ENCODE results near the gene INPP4B.

The INPP4B gene

DNA sequence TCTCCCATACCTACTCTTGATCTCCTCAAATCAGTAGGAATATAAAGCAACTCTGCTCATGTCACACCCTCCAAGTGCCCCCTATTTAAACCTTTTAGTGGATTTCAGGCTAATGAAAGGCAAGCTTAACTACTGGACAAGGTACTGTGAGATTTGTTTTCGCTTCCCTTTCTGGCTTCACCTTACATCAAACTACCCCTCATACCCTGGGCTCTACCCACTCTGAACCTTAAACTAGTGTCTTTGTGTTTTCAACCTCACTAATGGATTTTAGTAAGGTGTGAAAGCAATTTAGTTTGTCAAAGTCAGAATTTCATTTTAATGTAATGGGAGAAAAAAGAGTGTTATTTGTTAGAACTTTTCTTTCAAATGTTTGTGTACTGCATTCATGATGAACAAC, 291.7 kb downstream of the INPP4B start:
- no peaks in the 10 kb centered on the region for H3K27me3 ChIP-seq (ENCODE audit: insufficient read depth, low read length)
- H3K79me2 ChIP-seq (ENCODE audit: insufficient read depth, low read length), result no peaks in the 10 kb centered on the region
- no peak overlapping the region for H3K4me3 ChIP-seq (ENCODE audit: low read depth, low read length, poor library complexity, severe bottlenecking)
- TF ChIP-seq EZH2 (IDR thresholded peaks at IDR 0.05; ENCODE audit: borderline replicate concordance, low read length), result no peak
- TF ChIP-seq, protein P1, sequence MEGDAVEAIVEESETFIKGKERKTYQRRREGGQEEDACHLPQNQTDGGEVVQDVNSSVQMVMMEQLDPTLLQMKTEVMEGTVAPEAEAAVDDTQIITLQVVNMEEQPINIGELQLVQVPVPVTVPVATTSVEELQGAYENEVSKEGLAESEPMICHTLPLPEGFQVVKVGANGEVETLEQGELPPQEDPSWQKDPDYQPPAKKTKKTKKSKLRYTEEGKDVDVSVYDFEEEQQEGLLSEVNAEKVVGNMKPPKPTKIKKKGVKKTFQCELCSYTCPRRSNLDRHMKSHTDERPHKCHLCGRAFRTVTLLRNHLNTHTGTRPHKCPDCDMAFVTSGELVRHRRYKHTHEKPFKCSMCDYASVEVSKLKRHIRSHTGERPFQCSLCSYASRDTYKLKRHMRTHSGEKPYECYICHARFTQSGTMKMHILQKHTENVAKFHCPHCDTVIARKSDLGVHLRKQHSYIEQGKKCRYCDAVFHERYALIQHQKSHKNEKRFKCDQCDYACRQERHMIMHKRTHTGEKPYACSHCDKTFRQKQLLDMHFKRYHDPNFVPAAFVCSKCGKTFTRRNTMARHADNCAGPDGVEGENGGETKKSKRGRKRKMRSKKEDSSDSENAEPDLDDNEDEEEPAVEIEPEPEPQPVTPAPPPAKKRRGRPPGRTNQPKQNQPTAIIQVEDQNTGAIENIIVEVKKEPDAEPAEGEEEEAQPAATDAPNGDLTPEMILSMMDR (IDR thresholded peaks at IDR 0.05; ENCODE audit: low read length), result no peak
- H3F3A ChIP-seq (ENCODE audit: insufficient read depth, low read length), result no peaks in the 10 kb centered on the region
- no peak overlapping the region for H2AFZ ChIP-seq (ENCODE audit: low read length)
- no peaks in the 10 kb centered on the region for H3K36me3 ChIP-seq (ENCODE audit: insufficient read depth, low read length)
- no peak overlapping the region for H3K9ac ChIP-seq (ENCODE audit: low read length)
- no peaks in the 10 kb centered on the region for H3K4me1 ChIP-seq (ENCODE audit: insufficient read depth, low read length, severe bottlenecking)
- H3K4me2 ChIP-seq (ENCODE audit: low read length), result no peak overlapping the region
- H3K9me3 ChIP-seq (ENCODE audit: low read length), result no peaks in the 10 kb centered on the region
- H4K20me1 ChIP-seq (ENCODE audit: insufficient read depth, low read length), result no peaks in the 10 kb centered on the region
- H3K9me2 ChIP-seq (ENCODE audit: low read depth, low read length), result no peaks in the 10 kb centered on the region
- H3K27ac ChIP-seq (ENCODE audit: low read depth, low read length, poor library complexity, severe bottlenecking), result no peak overlapping the region

DNA sequence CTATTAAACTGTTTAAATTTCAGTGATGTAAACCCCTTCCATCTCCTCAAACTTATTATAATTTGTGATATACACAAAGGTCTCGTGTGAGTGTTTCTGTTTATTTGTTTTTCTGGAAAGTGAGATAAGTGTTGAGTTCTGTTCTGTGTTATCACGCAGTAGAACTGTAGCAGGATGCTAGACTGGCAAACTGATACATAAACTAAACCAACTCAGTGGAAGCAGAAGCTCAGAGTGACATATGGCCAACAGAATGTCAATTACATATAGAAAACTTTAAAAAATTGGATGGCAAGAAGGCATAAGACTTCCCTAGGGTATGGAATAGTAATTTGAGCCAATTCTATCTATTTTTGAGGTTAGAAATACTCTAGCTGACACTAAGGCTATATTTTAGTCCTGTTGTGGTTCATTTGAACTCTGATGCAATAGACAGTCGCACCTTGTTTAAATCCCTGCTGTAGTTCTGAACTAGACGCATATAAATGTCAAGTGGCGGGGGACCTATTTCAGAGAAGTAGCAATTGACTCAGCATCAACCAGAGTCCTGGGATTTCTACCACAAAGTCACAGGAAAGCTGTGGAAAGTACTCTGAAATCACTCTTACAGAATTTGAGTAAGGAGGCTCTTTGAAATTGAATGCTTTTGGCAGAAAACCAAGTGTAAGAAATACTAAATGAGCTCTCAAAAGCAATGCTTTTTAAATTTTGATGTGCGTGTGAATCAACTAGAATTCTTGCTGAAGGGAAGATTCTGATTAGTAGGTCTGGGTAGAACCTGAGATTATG, 294.4 kb downstream of the INPP4B start:
- no peak overlapping the region for H3K4me2 ChIP-seq (ENCODE audit: low read length)
- no peak overlapping the region for H3K27ac ChIP-seq (ENCODE audit: low read depth, low read length, poor library complexity, severe bottlenecking)
- H2AFZ ChIP-seq (ENCODE audit: low read length), result no peak overlapping the region

DNA sequence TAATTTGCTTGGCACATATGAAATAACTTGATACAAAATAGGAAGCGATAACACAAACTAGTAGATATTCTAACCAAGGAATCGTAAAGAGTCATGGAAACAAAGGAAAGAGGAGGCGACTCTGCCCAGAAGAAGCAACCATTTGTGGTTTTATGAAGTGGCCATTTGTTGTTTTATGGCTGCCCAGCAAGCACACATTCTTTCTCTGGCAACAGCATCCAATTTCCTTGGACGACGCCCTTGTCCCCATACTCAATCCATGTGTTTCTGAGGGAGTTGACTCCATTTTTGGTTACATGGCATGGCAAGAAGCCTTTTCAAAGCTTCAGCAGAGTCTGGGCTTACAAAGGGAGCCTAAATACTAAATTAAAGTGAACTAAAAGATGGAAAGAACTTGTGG, 295.1 kb downstream of the INPP4B start:
- Histone ChIP-seq H2AFZ (ENCODE audit: low read length) (no peak overlapping the region), H3K9me3 (ENCODE audit: low read length) (no peaks in the 10 kb centered on the region), H3K4me3 (ENCODE audit: low read depth, low read length, poor library complexity, severe bottlenecking) (no peak overlapping the region), H3K4me1 (ENCODE audit: insufficient read depth, low read length, severe bottlenecking) (no peaks in the 10 kb centered on the region), H3K79me2 (ENCODE audit: insufficient read depth, low read length) (no peaks in the 10 kb centered on the region), H3F3A (ENCODE audit: insufficient read depth, low read length) (no peaks in the 10 kb centered on the region), H3K9me2 (ENCODE audit: low read depth, low read length) (no peaks in the 10 kb centered on the region), H3K27ac (ENCODE audit: low read depth, low read length, poor library complexity, severe bottlenecking) (no peak overlapping the region), H3K36me3 (ENCODE audit: insufficient read depth, low read length) (no peaks in the 10 kb centered on the region), H4K20me1 (ENCODE audit: insufficient read depth, low read length) (no peaks in the 10 kb centered on the region), H3K27me3 (ENCODE audit: insufficient read depth, low read length) (no peaks in the 10 kb centered on the region), H3K9ac (ENCODE audit: low read length) (no peak overlapping the region), H3K4me2 (ENCODE audit: low read length) (no peak overlapping the region)
- TF ChIP-seq, protein P1 (IDR thresholded peaks at IDR 0.05; ENCODE audit: low read length), result no peak
- TF ChIP-seq EZH2 (IDR thresholded peaks at IDR 0.05; ENCODE audit: borderline replicate concordance, low read length), result no peak

More for the DNA sequence above, 294.4 kb downstream of the INPP4B start:
- Histone ChIP-seq H3K9me3 (ENCODE audit: low read length) (no peaks in the 10 kb centered on the region), H3K79me2 (ENCODE audit: insufficient read depth, low read length) (no peaks in the 10 kb centered on the region), H4K20me1 (ENCODE audit: insufficient read depth, low read length) (no peaks in the 10 kb centered on the region), H3K4me1 (ENCODE audit: insufficient read depth, low read length, severe bottlenecking) (no peaks in the 10 kb centered on the region), H3K36me3 (ENCODE audit: insufficient read depth, low read length) (no peaks in the 10 kb centered on the region), H3K4me3 (ENCODE audit: low read depth, low read length, poor library complexity, severe bottlenecking) (no peak overlapping the region), H3K9me2 (ENCODE audit: low read depth, low read length) (no peaks in the 10 kb centered on the region), H3K9ac (ENCODE audit: low read length) (no peak overlapping the region), H3K27me3 (ENCODE audit: insufficient read depth, low read length) (no peaks in the 10 kb centered on the region), H3F3A (ENCODE audit: insufficient read depth, low read length) (no peaks in the 10 kb centered on the region)
- TF ChIP-seq EZH2 (IDR thresholded peaks at IDR 0.05; ENCODE audit: borderline replicate concordance, low read length), result no peak
- TF ChIP-seq, protein P1 (IDR thresholded peaks at IDR 0.05; ENCODE audit: low read length), result no peak
